Thyroid gland (tissue), 4 donors: ENCODE data around the gene EPHA8.

Experiments used
- CTCF ChIP-seq, 6 experiments: fragments of 200-600 bp in 3 of 6; fragments of 450-650 bp in 3 of 6; sonication (generic) in 3 of 6; IDR thresholded peaks; one replicate each; pipeline ENCODE4 v1.5.1; 2016 to 2019; ENCODE audit warnings: antibody characterized with exemption in 6 of 6, mild to moderate bottlenecking in 2 of 6, inconsistent platforms in 1 of 6, moderate library complexity in 1 of 6
- POLR2A ChIP-seq, 2 donors: fragments of 450-650 bp; IDR thresholded peaks; one replicate each; pipeline ENCODE4 v1.6.1; 2017; ENCODE audit warnings: antibody characterized with exemption in 2 of 2, mild to moderate bottlenecking in 2 of 2, moderate library complexity in 1 of 2

GRCh38 chr1:22531251-22531650 lies 32.0 kb upstream of the EPHA8 start:
- TF ChIP-seq CTCF (IDR thresholded peaks at IDR 0.05), result no peak
- no peak for TF ChIP-seq POLR2A (IDR thresholded peaks at IDR 0.05)
